HepG2 (cell line): ENCODE results near the gene TREH. TPM values are rescaled to one million over a fixed set of nuclear protein-coding genes. Genes with fewer than 3 reads are reported as not detected.

Experiments used
- BCLAF1 ChIP-seq: fragments of 450-650 bp; IDR thresholded peaks from 2 replicates; pipeline ENCODE4 v1.6.1; 2017; ENCODE audit warnings: mild to moderate bottlenecking
- BRF2 ChIP-seq: sonication (generic); formaldehyde crosslinking; IDR thresholded peaks from 2 replicates; pipeline ENCODE4 v1.8.1; 2022; ENCODE audit warnings: mild to moderate bottlenecking, missing genetic modification reagents
- DRAP1 ChIP-seq: IDR thresholded peaks from 2 replicates; pipeline ENCODE4 v1.6.1; 2016; ENCODE audit warnings: missing genetic modification reagents, missing compliant biosample characterization
- GMEB1 ChIP-seq: sonication (generic); formaldehyde crosslinking; IDR thresholded peaks from 2 replicates; pipeline ENCODE4 v1.5.1; 2020; ENCODE audit warnings: missing genetic modification reagents, mild to moderate bottlenecking, borderline replicate concordance
- HOXA5 ChIP-seq: sonication (generic); formaldehyde crosslinking; IDR thresholded peaks from 2 replicates; pipeline ENCODE4 v1.4.0; 2020; ENCODE audit warnings: missing genetic modification reagents
- KMT2B ChIP-seq: IDR thresholded peaks from 2 replicates; pipeline ENCODE4 v1.6.1; 2016; ENCODE audit warnings: missing genetic modification reagents, missing compliant biosample characterization
- MAFF ChIP-seq: IDR thresholded peaks from 2 replicates; pipeline ENCODE4 v1.6.1; 2011; ENCODE audit warnings: low read depth, low read length, improper control_type of control experiment
- NCOA1 ChIP-seq: sonication (generic); formaldehyde crosslinking; IDR thresholded peaks from 2 replicates; pipeline ENCODE4 v1.9.0; 2021; ENCODE audit warnings: missing genetic modification reagents
- SPEN ChIP-seq: sonication (generic); formaldehyde crosslinking; IDR thresholded peaks from 2 replicates; pipeline ENCODE4 v1.5.1; 2020; ENCODE audit warnings: low read depth, mild to moderate bottlenecking, missing genetic modification reagents
- STAT5B ChIP-seq: sonication (generic); formaldehyde crosslinking; IDR thresholded peaks from 2 replicates; pipeline ENCODE4 v1.4.0; 2020; ENCODE audit warnings: missing genetic modification reagents
- TARDBP ChIP-seq: sonication (generic); formaldehyde crosslinking; IDR thresholded peaks from 2 replicates; pipeline ENCODE4 v1.8.0; 2022; ENCODE audit warnings: mild to moderate bottlenecking, missing genetic modification reagents
- YEATS4 ChIP-seq: sonication (generic); formaldehyde crosslinking; IDR thresholded peaks from 2 replicates; pipeline ENCODE4 v1.4.0; 2020; ENCODE audit warnings: missing genetic modification reagents, borderline replicate concordance
- ZHX1 ChIP-seq: sonication (generic); formaldehyde crosslinking; IDR thresholded peaks from 2 replicates; pipeline ENCODE4 v1.8.1; 2022; ENCODE audit warnings: low read depth, mild to moderate bottlenecking, missing genetic modification reagents
- ZIK1 ChIP-seq: sonication (generic); formaldehyde crosslinking; IDR thresholded peaks from 2 replicates; pipeline ENCODE4 v1.5.0; 2020; ENCODE audit warnings: mild to moderate bottlenecking, low read depth, missing genetic modification reagents, borderline replicate concordance
- ZNF484 ChIP-seq: sonication (generic); formaldehyde crosslinking; IDR thresholded peaks from 2 replicates; pipeline ENCODE4 v1.5.1; 2020; ENCODE audit warnings: mild to moderate bottlenecking, low read depth, missing genetic modification reagents, borderline replicate concordance
- ZNF572 ChIP-seq: sonication (generic); formaldehyde crosslinking; IDR thresholded peaks from 2 replicates; pipeline ENCODE4 v1.5.1; 2020; ENCODE audit warnings: mild to moderate bottlenecking, missing genetic modification reagents
- ZNF629 ChIP-seq: sonication (generic); formaldehyde crosslinking; conservative IDR thresholded peaks from 2 replicates; pipeline ENCODE4 v1.5.0; 2020; ENCODE audit warnings: missing genetic modification reagents
- ZNF639 ChIP-seq: conservative IDR thresholded peaks from 2 replicates; pipeline ENCODE4 v1.6.1; 2018; ENCODE audit warnings: missing genetic modification reagents
- ZNF737 ChIP-seq: sonication (generic); formaldehyde crosslinking; IDR thresholded peaks from 2 replicates; pipeline ENCODE4 v1.5.0; 2020; ENCODE audit warnings: missing genetic modification reagents, mild to moderate bottlenecking, borderline replicate concordance
- polyA plus RNA-seq, 8 experiments: library from polyadenylated mRNA; depleted of rRNA in 3 of 8; stranded (reverse) in 7 of 8; unstranded in 1 of 8; fragments of >200 nt; fragmentation: Illumina TruSeq in 4 of 8; extraction: Trizol in 4 of 8; gene quantifications; 2 replicates each; pipeline versions ENCODE4 v1.2.1 to v1.2.3, GENCODE V29; 2011 to 2016; ENCODE audit warnings: low read depth in 4 of 8, missing spikeins in 1 of 8, mixed read lengths in 1 of 8; ENCODE audit not compliant: insufficient read depth in 1 of 8
- total RNA-seq, 5 experiments: library from RNA; depleted of rRNA; stranded (reverse); fragments of >200 nt; fragmentation: Illumina TruSeq; extraction: Trizol; gene quantifications; 2 replicates each; pipeline ENCODE4 v1.2.3, GENCODE V29; 2016; ENCODE audit warnings: low read depth in 1 of 5

The TREH gene
- total and polyA plus RNA-seq, 2 of the 13 experiments (the other 11 are each of a cell fraction or from before 2014, with no cell fraction given), result 0.53 to 0.86 TPM

- TF ChIP-seq BCLAF1 (no peak), ZNF639 (0 out of 2 replicates have a peak, but pooled peaks have one; percentile 24), ZNF737 (no peak), STAT5B (CRISPR knock-in tag) (no peak), GMEB1 (CRISPR knock-in tag) (no peak), SPEN (CRISPR knock-in tag) (peak; percentile 54; the same call in 1 of the 2 replicates), BRF2 (CRISPR knock-in tag) (0 out of 2 replicates have a peak, but pooled peaks have one; percentile 40), TARDBP (CRISPR knock-in tag) (0 out of 2 replicates have a peak, but pooled peaks have one; percentile 33), HOXA5 (CRISPR knock-in tag) (peak; percentile 73), ZNF629 (CRISPR knock-in tag) (no peak), NCOA1 (no peak), ZIK1 (no peak), ZNF572 (CRISPR knock-in tag) (peak; percentile 60; the same call in 1 of the 2 replicates), ZHX1 (no peak), KMT2B (no peak), ZNF484 (CRISPR knock-in tag) (no peak), DRAP1 (CRISPR knock-in tag) (peak; percentile 67), YEATS4 (no peak), MAFF (no peak)
These were observed 20.0 kb downstream of the TREH start (continued) for GRCh38 chr11:118659314-118659952.
